Neural crest cell (in vitro differentiated cells): ENCODE data around the gene DEDD. TPM values are rescaled to one million over a fixed set of nuclear protein-coding genes. Genes with fewer than 3 reads are reported as not detected.

Source experiments
- DNase-seq: peaks from one replicate; pipeline ENCODE4 v3.0.0; 2021; ENCODE audit warnings: low read depth, mixed read lengths, low spot score
- H3K27ac Mint-ChIP-seq: one replicate; pipeline ENCODE4 v1.8.0; 2021; ENCODE audit warnings: mild to moderate bottlenecking, mixed read lengths; ENCODE audit not compliant: unreplicated experiment
- H3K27me3 Mint-ChIP-seq: 2 replicates; pipeline ENCODE4 v1.8.0; 2021; ENCODE audit warnings: low read depth, mild to moderate bottlenecking, mixed read lengths
- H3K36me3 Mint-ChIP-seq: 2 replicates; pipeline ENCODE4 v1.8.0; 2021; ENCODE audit warnings: low read depth, mild to moderate bottlenecking, mixed read lengths
- H3K4me1 Mint-ChIP-seq: 2 replicates; pipeline ENCODE4 v1.8.0; 2021; ENCODE audit warnings: mixed read lengths
- H3K4me3 Mint-ChIP-seq: one replicate; pipeline ENCODE4 v1.8.0; 2021; ENCODE audit warnings: mild to moderate bottlenecking, mixed read lengths
- H3K9me3 Mint-ChIP-seq: 2 replicates; pipeline ENCODE4 v1.8.0; 2021; ENCODE audit warnings: mixed read lengths
- CTCF ChIP-seq: fragments of 200-600 bp; sonication (generic); conservative IDR thresholded peaks from 2 replicates; pipeline ENCODE4 v1.5.0; 2021; ENCODE audit warnings: antibody characterized with exemption, mild to moderate bottlenecking
- total RNA-seq: library from RNA; stranded (reverse); gene quantifications from 2 replicates; pipeline ENCODE4 v1.2.1, GENCODE V29; 2021

Gene DEDD
- total RNA-seq, 1 donor from 2014 or later, result 36.2 TPM

GRCh38 chr1:161131523-161132409 is 701 bp downstream of the DEDD start:
- Mint-ChIP-seq H3K4me1 (peaks cover 24% of the 10 kb centered on the region), H3K27me3 (no peaks in the 10 kb centered on the region), H3K36me3 (peaks cover 6% of the 10 kb centered on the region), H3K4me3 (no peak overlapping the region), H3K27ac (peak overlapping the region; percentile 97), H3K9me3 (no peaks in the 10 kb centered on the region)
- no peak for DNase-seq
- no peak for TF ChIP-seq CTCF

GRCh38 chr1:161130266-161130665 is 2.2 kb downstream of the DEDD start:
- no peak for TF ChIP-seq CTCF
- H3K4me1 Mint-ChIP-seq, result peaks cover 27% of the 10 kb centered on the region
- H3K9me3 Mint-ChIP-seq, result no peaks in the 10 kb centered on the region
- no peak overlapping the region for H3K4me3 Mint-ChIP-seq
- H3K27ac Mint-ChIP-seq, result peak overlapping the region; percentile 30
- peaks cover 13% of the 10 kb centered on the region for H3K36me3 Mint-ChIP-seq
- no peaks in the 10 kb centered on the region for H3K27me3 Mint-ChIP-seq
- DNase-seq, result no peak

- TF ChIP-seq CTCF, result no peak
- H3K36me3 Mint-ChIP-seq, result peaks cover 14% of the 10 kb centered on the region
- H3K27me3 Mint-ChIP-seq, result no peaks in the 10 kb centered on the region
- no peak overlapping the region for H3K27ac Mint-ChIP-seq
- H3K9me3 Mint-ChIP-seq, result no peaks in the 10 kb centered on the region
- no peak for DNase-seq
- H3K4me1 Mint-ChIP-seq, result peaks cover 27% of the 10 kb centered on the region
- peak overlapping the region; percentile 49 for H3K4me3 Mint-ChIP-seq
Measured at GRCh38 chr1:161128591-161129420, 3.7 kb downstream of the DEDD start.

- Mint-ChIP-seq H3K27ac (no peak overlapping the region), H3K4me1 (peaks cover 27% of the 10 kb centered on the region), H3K9me3 (no peaks in the 10 kb centered on the region), H3K27me3 (no peaks in the 10 kb centered on the region), H3K36me3 (peaks cover 18% of the 10 kb centered on the region), H3K4me3 (peak overlapping the region; percentile 49)
- no peak for DNase-seq
- TF ChIP-seq CTCF, result no peak
Measured at GRCh38 chr1:161127649-161128048, 4.8 kb downstream of the DEDD start.

GRCh38 chr1:161122967-161123366 is 9.5 kb downstream of the DEDD start:
- Mint-ChIP-seq H3K27ac (no peak overlapping the region), H3K9me3 (no peaks in the 10 kb centered on the region), H3K4me1 (peaks cover 24% of the 10 kb centered on the region), H3K27me3 (no peaks in the 10 kb centered on the region), H3K36me3 (peaks cover 22% of the 10 kb centered on the region), H3K4me3 (peak overlapping the region; percentile 6)
- no peak for TF ChIP-seq CTCF
- DNase-seq, result no peak
